ENCODE data around the gene RPS21.

Gene RPS21

GRCh38 chr20:62410746-62411478 lies 24.0 kb downstream of the RPS21 start:
- DNase-seq (ENCODE audit: low read depth), result no peak

- DNase-seq (ENCODE audit: low read depth), result no peak
These were observed 24.7 kb downstream of the RPS21 start for GRCh38 chr20:62411479-62412193.

- DNase-seq (ENCODE audit: low read depth), result no peak
These were observed 25.5 kb downstream of the RPS21 start for GRCh38 chr20:62412194-62413024.

DNA sequence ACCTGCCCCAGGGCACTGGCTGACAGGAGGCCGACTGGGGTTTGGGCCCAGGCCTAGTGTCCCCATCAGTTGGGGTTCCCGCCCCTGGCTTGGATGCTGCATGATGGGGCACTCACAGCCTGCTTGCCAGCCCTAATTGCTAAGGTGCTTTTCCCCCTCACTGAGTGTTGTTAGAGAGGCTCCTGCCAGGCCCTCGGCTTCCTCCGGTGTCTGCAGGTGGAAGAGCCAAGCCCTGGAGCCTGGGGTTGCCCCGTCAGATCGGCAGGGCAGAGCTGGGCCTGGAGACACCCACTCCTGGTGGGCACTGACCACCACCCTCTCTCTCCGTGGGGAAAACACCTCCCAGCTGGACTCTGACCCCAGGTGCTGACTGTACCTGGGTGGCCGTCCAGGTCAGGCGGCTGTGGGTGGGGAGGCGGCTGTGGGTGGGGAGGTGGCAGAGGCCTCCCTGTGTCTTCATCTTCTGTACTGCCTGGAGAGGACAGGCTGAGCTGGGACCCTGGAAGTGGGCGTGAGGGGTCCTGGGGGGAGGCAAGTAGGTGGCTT lies 26.2 kb downstream of the RPS21 start:
- no peak for DNase-seq (ENCODE audit: low read depth)

GRCh38 chr20:62413896-62414481 lies 27.1 kb downstream of the RPS21 start:
- peak; percentile 40 for DNase-seq (ENCODE audit: low read depth)

GRCh38 chr20:62415354-62416111 lies 28.6 kb downstream of the RPS21 start:
- no peak for DNase-seq (ENCODE audit: low read depth)

GRCh38 chr20:62416651-62417637 lies 30.0 kb downstream of the RPS21 start:
- no peak for DNase-seq (ENCODE audit: low read depth)

- no peak for DNase-seq (ENCODE audit: low read depth)
These were observed 31.2 kb downstream of the RPS21 start for GRCh38 chr20:62417981-62418708.

- DNase-seq (ENCODE audit: low read depth), result no peak
These were observed 32.0 kb downstream of the RPS21 start for GRCh38 chr20:62418709-62419487.

- no peak for DNase-seq (ENCODE audit: low read depth)
These were observed 32.9 kb downstream of the RPS21 start for GRCh38 chr20:62419759-62420158.

DNA sequence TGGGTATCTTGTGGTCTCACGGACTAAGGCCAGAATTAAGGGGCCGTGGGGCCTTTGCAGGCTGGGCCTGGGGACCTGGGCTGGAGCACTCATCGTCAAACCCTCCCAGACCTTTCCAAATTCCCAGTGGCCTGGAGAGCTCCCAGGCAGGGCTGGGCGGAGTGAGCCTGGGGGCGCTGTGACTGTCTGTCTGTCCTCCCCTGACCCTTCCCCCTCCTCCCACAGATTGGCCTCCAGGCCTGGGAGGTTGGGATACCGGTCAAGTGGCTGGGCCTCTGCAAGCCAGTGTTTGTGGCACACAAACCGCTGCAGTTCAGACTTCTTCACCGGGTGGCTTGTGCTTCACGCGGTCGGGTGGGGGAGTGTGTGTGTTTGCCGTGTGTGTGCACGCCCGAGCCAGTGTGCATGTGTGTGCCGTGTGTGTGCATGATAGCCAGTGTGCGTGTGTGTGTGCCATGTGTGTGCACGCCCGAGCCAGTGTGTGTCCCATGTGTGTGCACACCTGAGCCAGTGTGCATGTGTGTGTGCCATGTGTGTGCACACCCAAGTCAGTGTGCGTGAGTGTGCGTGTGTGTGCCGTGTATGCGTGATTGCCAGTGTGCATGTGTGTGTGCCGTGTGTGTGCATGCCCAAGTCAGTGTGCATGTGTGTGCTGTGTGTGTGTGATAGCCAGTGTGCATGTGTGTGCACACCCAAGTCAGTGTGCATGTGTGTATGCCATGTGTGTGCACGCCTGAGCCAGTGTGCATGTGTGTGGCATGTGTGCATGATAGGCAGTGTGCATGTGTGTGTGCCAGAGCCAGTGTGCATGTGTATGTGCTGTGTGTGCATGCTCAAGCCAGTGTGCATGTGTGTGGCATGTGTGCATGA lies 34.2 kb downstream of the RPS21 start:
- DNase-seq (ENCODE audit: low read depth), result no peak

GRCh38 chr20:62421716-62421990 lies 34.8 kb downstream of the RPS21 start:
- DNase-seq (ENCODE audit: low read depth), result no peak

DNA sequence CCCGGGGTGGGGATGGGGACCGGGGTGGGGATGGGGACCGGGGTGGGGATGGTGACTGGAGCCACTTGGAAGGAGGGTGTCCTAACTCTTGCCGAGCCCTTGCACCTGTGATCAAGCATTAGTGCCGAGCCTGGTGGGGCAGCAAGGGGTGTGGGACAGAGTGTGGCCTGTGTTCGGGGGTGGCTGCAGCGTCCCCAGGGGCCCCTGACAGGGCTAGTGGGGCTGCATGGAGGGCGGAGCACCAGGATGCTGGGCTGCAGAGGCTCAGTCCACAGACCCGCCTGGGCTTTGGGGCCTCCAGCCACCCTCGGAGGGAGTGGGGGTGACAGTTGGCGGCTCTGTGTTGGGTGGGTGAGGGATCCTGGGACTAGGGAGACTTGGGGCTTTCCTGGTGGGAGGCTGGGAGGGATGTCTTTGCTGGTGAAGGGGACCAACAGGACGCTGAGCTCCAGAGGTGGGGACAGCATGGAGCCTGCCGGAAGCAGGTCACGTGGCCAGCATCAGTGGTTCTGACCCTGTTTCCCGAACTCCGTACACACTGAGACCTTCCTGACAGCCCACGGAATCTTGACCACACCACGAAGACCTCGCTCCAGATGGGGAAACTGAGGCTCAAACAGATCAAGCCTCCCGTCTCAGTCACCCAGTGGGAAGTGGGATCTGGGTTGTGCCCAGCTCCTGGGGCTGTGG lies 35.9 kb downstream of the RPS21 start:
- no peak for DNase-seq (ENCODE audit: low read depth)

DNA sequence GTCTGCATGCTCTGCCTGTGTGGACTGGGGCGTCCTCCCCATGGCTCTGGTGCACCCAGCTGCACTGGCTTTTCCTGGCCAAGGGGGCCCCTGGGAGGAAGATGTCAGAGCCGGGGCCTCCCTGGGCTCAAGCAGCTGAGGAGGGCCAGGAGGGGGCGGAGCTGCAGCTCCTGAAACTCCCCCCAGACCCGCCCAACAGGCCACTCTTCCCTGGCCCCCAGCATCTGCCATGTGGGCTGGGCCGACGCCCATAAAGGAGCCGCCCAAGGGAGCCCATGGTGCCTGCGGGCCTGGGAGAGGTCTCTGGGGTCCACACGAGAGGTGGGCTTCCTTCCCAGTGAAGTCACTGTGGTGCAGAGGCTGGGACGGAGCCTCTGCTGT lies 36.4 kb downstream of the RPS21 start:
- DNase-seq (ENCODE audit: low read depth), result no peak

GRCh38 chr20:62424249-62425107 lies 37.6 kb downstream of the RPS21 start:
- no peak for DNase-seq (ENCODE audit: low read depth)
